ENCODE data around the gene CCDC88B. TPM values are rescaled to one million over a fixed set of nuclear protein-coding genes. Genes with fewer than 3 reads are reported as not detected.

The CCDC88B gene
- total and polyA plus RNA-seq, 10 of the 15 experiments (the other 5 are each of a cell fraction or from before 2014, with no cell fraction given): 0.24 to 66.0 (median 19.2) TPM

DNA sequence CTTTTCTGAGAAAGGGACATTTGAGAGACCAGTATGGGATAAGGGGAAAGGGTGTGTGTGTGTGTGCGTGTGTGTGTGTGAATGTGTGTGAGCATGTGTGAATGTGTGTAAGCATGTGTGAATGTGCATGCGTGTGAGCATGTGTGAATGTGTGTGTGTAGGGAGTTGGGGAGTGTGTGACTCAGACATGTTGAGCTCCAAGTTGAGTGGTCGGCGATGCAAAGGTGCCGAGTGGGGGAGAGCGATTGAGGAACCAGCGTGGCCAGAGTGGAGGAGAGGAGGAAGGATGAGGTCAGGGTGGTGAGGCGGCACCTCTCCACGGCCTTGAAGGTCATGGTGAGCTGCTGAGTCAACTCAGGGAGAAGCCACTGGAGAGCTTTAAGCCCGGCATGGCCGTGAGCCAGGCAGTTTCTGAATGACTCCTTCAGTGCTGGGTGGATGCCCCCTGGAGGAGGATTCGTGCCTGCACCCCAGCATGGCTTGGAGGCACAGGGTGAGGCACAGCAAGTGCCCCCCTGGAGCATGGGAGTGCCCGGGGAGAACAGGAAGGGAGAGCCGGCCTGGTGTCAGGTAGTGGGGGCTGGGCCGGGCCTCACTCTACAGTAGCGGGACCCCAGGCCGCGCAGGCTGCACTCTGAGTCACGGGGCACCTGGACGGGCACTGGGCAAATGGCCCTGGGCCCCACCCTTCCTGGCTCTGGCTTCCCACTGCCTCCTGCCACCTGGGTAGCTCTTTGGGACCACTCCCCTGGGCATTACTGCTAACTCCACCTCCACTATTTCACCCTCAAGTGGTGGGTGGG lies 8.2 kb upstream of the CCDC88B start (continued):
- TF ChIP-seq, protein P1, sequence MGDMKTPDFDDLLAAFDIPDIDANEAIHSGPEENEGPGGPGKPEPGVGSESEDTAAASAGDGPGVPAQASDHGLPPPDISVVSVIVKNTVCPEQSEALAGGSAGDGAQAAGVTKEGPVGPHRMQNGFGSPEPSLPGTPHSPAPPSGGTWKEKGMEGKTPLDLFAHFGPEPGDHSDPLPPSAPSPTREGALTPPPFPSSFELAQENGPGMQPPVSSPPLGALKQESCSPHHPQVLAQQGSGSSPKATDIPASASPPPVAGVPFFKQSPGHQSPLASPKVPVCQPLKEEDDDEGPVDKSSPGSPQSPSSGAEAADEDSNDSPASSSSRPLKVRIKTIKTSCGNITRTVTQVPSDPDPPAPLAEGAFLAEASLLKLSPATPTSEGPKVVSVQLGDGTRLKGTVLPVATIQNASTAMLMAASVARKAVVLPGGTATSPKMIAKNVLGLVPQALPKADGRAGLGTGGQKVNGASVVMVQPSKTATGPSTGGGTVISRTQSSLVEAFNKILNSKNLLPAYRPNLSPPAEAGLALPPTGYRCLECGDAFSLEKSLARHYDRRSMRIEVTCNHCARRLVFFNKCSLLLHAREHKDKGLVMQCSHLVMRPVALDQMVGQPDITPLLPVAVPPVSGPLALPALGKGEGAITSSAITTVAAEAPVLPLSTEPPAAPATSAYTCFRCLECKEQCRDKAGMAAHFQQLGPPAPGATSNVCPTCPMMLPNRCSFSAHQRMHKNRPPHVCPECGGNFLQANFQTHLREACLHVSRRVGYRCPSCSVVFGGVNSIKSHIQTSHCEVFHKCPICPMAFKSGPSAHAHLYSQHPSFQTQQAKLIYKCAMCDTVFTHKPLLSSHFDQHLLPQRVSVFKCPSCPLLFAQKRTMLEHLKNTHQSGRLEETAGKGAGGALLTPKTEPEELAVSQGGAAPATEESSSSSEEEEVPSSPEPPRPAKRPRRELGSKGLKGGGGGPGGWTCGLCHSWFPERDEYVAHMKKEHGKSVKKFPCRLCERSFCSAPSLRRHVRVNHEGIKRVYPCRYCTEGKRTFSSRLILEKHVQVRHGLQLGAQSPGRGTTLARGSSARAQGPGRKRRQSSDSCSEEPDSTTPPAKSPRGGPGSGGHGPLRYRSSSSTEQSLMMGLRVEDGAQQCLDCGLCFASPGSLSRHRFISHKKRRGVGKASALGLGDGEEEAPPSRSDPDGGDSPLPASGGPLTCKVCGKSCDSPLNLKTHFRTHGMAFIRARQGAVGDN (IDR thresholded peaks at IDR 0.05): peak; percentile 72
- TF ChIP-seq ZNF384 (IDR thresholded peaks at IDR 0.05; ENCODE audit: borderline replicate concordance, low read depth, low read length): no peak
- peak; percentile 74 for TF ChIP-seq RUNX3 (IDR thresholded peaks at IDR 0.05; ENCODE audit: low read length)
- TF ChIP-seq, protein P2, sequence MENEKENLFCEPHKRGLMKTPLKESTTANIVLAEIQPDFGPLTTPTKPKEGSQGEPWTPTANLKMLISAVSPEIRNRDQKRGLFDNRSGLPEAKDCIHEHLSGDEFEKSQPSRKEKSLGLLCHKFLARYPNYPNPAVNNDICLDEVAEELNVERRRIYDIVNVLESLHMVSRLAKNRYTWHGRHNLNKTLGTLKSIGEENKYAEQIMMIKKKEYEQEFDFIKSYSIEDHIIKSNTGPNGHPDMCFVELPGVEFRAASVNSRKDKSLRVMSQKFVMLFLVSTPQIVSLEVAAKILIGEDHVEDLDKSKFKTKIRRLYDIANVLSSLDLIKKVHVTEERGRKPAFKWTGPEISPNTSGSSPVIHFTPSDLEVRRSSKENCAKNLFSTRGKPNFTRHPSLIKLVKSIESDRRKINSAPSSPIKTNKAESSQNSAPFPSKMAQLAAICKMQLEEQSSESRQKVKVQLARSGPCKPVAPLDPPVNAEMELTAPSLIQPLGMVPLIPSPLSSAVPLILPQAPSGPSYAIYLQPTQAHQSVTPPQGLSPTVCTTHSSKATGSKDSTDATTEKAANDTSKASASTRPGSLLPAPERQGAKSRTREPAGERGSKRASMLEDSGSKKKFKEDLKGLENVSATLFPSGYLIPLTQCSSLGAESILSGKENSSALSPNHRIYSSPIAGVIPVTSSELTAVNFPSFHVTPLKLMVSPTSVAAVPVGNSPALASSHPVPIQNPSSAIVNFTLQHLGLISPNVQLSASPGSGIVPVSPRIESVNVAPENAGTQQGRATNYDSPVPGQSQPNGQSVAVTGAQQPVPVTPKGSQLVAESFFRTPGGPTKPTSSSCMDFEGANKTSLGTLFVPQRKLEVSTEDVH (IDR thresholded peaks at IDR 0.05; ENCODE audit: low read depth, partially characterized antibody): no peak
- no peak for TF ChIP-seq FOXK2 (IDR thresholded peaks at IDR 0.05)
- peak; percentile 94 for TF ChIP-seq PAX5 (IDR thresholded peaks at IDR 0.05; ENCODE audit: borderline replicate concordance, low read depth, low read length)
- no peak for TF ChIP-seq NR2C2 (IDR thresholded peaks at IDR 0.05; ENCODE audit: borderline replicate concordance, control insufficient read depth, insufficient read length, low read depth)
- peak in 1 of 2 experiments; percentile 68; a peak in 1 of 4 replicates for TF ChIP-seq EP300 (IDR thresholded peaks at IDR 0.05; ENCODE audit: borderline replicate concordance in 1 of 2, control insufficient read depth in 1 of 2, low read depth in 2 of 2, low read length in 2 of 2)
- TF ChIP-seq EGR1 (IDR thresholded peaks at IDR 0.05; ENCODE audit: borderline replicate concordance in 1 of 2, low read depth in 2 of 2, low read length in 2 of 2): no peak
- no peak for TF ChIP-seq SIN3A (IDR thresholded peaks at IDR 0.05; ENCODE audit: low read depth, low read length)
- no peak for TF ChIP-seq PML (IDR thresholded peaks at IDR 0.05; ENCODE audit: low read length)
- no peak for TF ChIP-seq RCOR1 (conservative IDR thresholded peaks at IDR 0.05; ENCODE audit: low read depth, low read length)
- TF ChIP-seq ZZZ3 (IDR thresholded peaks at IDR 0.05; ENCODE audit: control insufficient read depth, insufficient read length, low read depth): no peak
- TF ChIP-seq, protein P3, sequence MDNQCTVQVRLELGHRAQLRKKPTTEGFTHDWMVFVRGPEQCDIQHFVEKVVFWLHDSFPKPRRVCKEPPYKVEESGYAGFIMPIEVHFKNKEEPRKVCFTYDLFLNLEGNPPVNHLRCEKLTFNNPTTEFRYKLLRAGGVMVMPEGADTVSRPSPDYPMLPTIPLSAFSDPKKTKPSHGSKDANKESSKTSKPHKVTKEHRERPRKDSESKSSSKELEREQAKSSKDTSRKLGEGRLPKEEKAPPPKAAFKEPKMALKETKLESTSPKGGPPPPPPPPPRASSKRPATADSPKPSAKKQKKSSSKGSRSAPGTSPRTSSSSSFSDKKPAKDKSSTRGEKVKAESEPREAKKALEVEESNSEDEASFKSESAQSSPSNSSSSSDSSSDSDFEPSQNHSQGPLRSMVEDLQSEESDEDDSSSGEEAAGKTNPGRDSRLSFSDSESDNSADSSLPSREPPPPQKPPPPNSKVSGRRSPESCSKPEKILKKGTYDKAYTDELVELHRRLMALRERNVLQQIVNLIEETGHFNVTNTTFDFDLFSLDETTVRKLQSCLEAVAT (IDR thresholded peaks at IDR 0.05): peak; percentile 87
- TF ChIP-seq BCL11A (IDR thresholded peaks at IDR 0.05; ENCODE audit: low read depth, low read length): peak; percentile 35; the same call in 1 of the 2 replicates
- TF ChIP-seq SMAD5 (IDR thresholded peaks at IDR 0.05; ENCODE audit: low read depth): no peak
- TF ChIP-seq ASH2L (IDR thresholded peaks at IDR 0.05; ENCODE audit: borderline replicate concordance, low read depth): no peak
- TF ChIP-seq, protein P4, sequence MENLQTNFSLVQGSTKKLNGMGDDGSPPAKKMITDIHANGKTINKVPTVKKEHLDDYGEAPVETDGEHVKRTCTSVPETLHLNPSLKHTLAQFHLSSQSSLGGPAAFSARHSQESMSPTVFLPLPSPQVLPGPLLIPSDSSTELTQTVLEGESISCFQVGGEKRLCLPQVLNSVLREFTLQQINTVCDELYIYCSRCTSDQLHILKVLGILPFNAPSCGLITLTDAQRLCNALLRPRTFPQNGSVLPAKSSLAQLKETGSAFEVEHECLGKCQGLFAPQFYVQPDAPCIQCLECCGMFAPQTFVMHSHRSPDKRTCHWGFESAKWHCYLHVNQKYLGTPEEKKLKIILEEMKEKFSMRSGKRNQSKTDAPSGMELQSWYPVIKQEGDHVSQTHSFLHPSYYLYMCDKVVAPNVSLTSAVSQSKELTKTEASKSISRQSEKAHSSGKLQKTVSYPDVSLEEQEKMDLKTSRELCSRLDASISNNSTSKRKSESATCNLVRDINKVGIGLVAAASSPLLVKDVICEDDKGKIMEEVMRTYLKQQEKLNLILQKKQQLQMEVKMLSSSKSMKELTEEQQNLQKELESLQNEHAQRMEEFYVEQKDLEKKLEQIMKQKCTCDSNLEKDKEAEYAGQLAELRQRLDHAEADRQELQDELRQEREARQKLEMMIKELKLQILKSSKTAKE (IDR thresholded peaks at IDR 0.05; ENCODE audit: low read depth, poor library complexity, severe bottlenecking): peak; percentile 50
- peak; percentile 47; the same call in 1 of the 2 replicates for TF ChIP-seq LARP7 (IDR thresholded peaks at IDR 0.05)
